Brain microvascular endothelial cell (primary cell): Measurements from ENCODE around the gene SIGMAR1.

Experiments used
- DNase-seq: peaks from one replicate; pipeline ENCODE4 v3.0.0-alpha.2; 2020
- H3K27ac ChIP-seq: fragments of 250-450 bp; sonication (Bioruptor Pico); 2 replicates; pipeline ENCODE4 v1.5.1; 2020; ENCODE audit warnings: mild to moderate bottlenecking, moderate library complexity
- H3K27me3 ChIP-seq: fragments of 250-450 bp; sonication (Bioruptor Pico); replicated peaks from 2 replicates; pipeline ENCODE4 v1.5.1; 2020; ENCODE audit warnings: mild to moderate bottlenecking
- H3K36me3 ChIP-seq: fragments of 250-450 bp; sonication (Bioruptor Pico); replicated peaks from 2 replicates; pipeline ENCODE4 v1.5.1; 2020; ENCODE audit warnings: mild to moderate bottlenecking
- H3K4me3 ChIP-seq: 2 replicates; pipeline ENCODE4 v1.5.1; 2011; ENCODE audit warnings: low read depth, mild to moderate bottlenecking, control low read depth, low read length, moderate library complexity
- CTCF ChIP-seq: IDR thresholded peaks from 2 replicates; pipeline ENCODE4 v1.5.1; 2011; ENCODE audit warnings: low read depth, mild to moderate bottlenecking, moderate library complexity, low read length, control low read depth, inconsistent platforms; ENCODE audit errors: missing control alignments
- in situ Hi-C: cut with HindIII; loops from 2 replicates; pipeline ENCODE4 v1.10.0; 2017; ENCODE audit warnings: low sequenced_read_pairs, low pct_ligation_motif_present

Gene SIGMAR1

DNA sequence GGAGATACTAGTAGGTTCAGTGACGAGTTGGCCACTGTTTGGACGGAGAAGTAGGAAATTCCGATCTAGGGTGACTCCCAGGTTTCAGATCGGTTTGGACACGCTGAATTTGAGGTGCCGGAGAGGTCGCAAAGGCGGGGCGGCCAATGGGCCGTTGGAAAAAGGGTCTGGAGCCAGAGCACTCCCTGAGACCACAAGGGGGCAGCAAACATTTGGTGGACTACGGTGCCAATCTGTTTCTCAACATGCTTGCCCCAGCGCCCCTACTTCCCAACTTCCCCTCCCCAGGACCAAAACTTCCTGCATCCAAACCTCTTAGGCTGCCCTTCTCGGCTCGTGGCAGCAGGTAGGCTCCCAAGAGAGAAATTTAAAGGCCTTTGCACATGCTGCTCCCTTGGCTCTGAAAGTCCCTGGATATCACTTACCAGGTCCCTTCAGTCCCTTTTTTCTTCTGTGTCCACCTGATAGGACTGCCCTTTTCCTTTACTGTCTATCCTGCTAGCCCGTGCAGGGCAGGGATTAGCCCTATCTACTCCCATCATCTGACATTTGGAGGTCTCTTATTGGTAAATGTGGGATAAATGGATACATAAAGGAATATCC, 24.7 kb downstream of the SIGMAR1 start:
- H3K4me3 ChIP-seq, result peak overlapping the region; percentile 83
- H3K27ac ChIP-seq, result no peak overlapping the region
- peaks cover 26% of the 10 kb centered on the region for H3K36me3 ChIP-seq
- peak; percentile 65 for DNase-seq
- H3K27me3 ChIP-seq, result no peaks in the 10 kb centered on the region
- in situ Hi-C loops, result no loop called here
- TF ChIP-seq CTCF, result peak; percentile 94

GRCh38 chr9:34611811-34612787, 25.5 kb downstream of the SIGMAR1 start, which contains the start of gene RPP25L:
TSS of gene RPP25L (minus strand) at chr9:34612097. CDS start at chr9:34611296, 801 bp downstream.
- in situ Hi-C loops, result no loop called here
- H3K36me3 ChIP-seq, result peaks cover 19% of the 10 kb centered on the region
- no peaks in the 10 kb centered on the region for H3K27me3 ChIP-seq
- peak within 1 kb of the TSS; percentile 83 for H3K4me3 ChIP-seq
- peak; percentile 53 for DNase-seq
- no peak for TF ChIP-seq CTCF
- H3K27ac ChIP-seq, result peak within 1 kb of the TSS; percentile 62

DNA sequence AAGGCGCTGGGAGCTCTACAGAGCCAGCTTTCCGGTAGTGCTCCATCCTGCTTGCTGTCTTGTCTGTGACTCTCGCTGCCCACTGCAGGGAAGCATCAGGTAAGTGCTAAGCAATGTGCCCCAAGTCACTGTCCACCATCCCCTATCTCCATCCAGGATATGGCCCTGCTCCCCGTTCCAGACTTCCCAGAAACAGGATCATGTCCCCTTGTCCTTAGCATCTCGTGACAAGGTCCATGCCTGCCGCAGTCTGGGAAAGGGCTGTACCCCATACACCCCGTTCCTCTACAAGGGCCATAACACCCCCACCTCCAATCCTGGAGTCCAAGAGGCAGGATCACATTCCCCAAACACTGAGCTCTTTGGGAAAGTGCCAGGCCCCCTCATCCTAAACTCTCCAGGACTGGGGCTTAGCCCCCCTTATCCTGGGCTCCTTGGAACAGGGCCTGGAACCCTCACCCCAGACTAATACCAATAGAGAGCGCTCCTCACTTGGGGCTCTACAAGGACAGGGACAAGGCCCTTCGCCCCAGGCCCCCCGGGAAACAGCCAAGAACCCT, 26.3 kb downstream of the SIGMAR1 start:
- in situ Hi-C loops, result no loop called here
- no peaks in the 10 kb centered on the region for H3K27me3 ChIP-seq
- no peak for TF ChIP-seq CTCF
- H3K27ac ChIP-seq, result peak overlapping the region; percentile 62
- H3K4me3 ChIP-seq, result peak overlapping the region; percentile 83
- H3K36me3 ChIP-seq, result peaks cover 12% of the 10 kb centered on the region
- DNase-seq, result no peak

GRCh38 chr9:34610434-34611206, 27.0 kb downstream of the SIGMAR1 start:
- peak overlapping the region; percentile 83 for H3K4me3 ChIP-seq
- no peak for TF ChIP-seq CTCF
- no peak for DNase-seq
- H3K27me3 ChIP-seq, result peaks cover under 1% of the 10 kb centered on the region
- in situ Hi-C loops, result no loop called here
- peaks cover 10% of the 10 kb centered on the region for H3K36me3 ChIP-seq
- H3K27ac ChIP-seq, result no peak overlapping the region

- no peak overlapping the region for H3K4me3 ChIP-seq
- in situ Hi-C loops, result no loop called here
- no peaks in the 10 kb centered on the region for H3K36me3 ChIP-seq
- DNase-seq, result no peak
- no peak for TF ChIP-seq CTCF
- no peak overlapping the region for H3K27ac ChIP-seq
- H3K27me3 ChIP-seq, result peaks cover 3% of the 10 kb centered on the region
These were observed 30.3 kb downstream of the SIGMAR1 start for GRCh38 chr9:34607331-34607730.
